Stimulated activated effector memory CD8-positive, alpha-beta T cell treated with anti-CD3 and anti-CD28 coated beads, Interleukin-12 subunit alpha, Interleukin-12 subunit beta, amount 100 ng/mL, for 72 hours (primary cell): ENCODE results near the gene LCP1.

ENCODE experiments used
- ATAC-seq: fragments of 150-1000 bp; cut with Tn5 transposase; 2 replicates; pipeline ENCODE4 v1.10.0; 2021
- DNase-seq, 2 donors: peaks; one replicate each; pipeline ENCODE4 v3.0.0; 2021 to 2022; ENCODE audit warnings: low spot score in 2 of 2
- H3K27ac Mint-ChIP-seq: one replicate; pipeline ENCODE4 v1.8.0; 2022; ENCODE audit warnings: mild to moderate bottlenecking, mixed read lengths
- H3K36me3 Mint-ChIP-seq: one replicate; pipeline ENCODE4 v1.8.0; 2022; ENCODE audit warnings: mild to moderate bottlenecking, mixed read lengths
- H3K4me1 Mint-ChIP-seq: one replicate; pipeline ENCODE4 v1.8.0; 2022; ENCODE audit warnings: mixed read lengths
- H3K4me3 Mint-ChIP-seq: one replicate; pipeline ENCODE4 v1.8.0; 2022; ENCODE audit warnings: mild to moderate bottlenecking, mixed read lengths
- H3K9me3 Mint-ChIP-seq: one replicate; pipeline ENCODE4 v1.8.0; 2022; ENCODE audit warnings: mixed read lengths

LCP1 gene

DNA sequence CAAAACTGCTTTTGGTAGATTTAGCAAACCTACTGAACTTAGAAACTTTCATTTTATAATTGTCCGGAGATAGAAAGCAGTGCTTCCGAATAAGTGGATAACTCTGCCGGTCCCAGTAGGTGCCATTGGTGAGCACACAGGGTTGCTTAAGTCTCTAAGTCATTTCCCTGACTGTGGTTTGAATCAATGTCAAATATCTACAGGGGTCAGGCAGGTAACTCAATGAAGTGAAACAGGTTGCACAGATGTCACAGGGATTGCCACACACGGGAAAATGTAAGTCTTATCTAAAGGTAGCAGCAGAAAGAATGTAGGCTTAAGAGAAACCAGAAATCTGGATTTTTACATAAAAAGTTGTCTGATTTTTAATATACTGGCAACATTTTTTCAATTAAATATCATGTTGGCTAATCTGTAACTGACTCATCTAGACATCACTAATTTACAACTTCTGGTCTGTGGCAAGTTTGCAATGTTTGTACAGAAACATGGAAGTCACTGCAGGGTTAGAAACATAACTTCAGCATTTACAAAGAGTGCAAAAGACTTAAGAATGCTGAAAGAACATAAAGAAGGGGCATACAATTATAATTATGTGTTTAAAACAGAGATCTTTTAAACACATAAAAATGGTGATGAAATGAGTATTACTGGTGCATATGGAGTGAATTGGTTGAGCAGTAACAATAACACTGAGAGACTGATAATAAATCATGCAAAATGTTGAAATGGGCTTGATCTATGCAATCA is 15.5 kb upstream of the LCP1 start:
- ATAC-seq: no peak
- no peak for DNase-seq
- Mint-ChIP-seq H3K4me1 (peaks cover 19% of the 10 kb centered on the region), H3K4me3 (no peak overlapping the region), H3K36me3 (no peaks in the 10 kb centered on the region), H3K27ac (no peak overlapping the region), H3K9me3 (no peaks in the 10 kb centered on the region)

- Mint-ChIP-seq H3K4me3 (no peak overlapping the region), H3K4me1 (peaks cover 5% of the 10 kb centered on the region), H3K36me3 (no peaks in the 10 kb centered on the region), H3K27ac (no peak overlapping the region), H3K9me3 (no peaks in the 10 kb centered on the region)
- ATAC-seq: no peak
- no peak for DNase-seq
Observed at GRCh38 chr13:46195016-46195415, 13.0 kb upstream of the LCP1 start.

DNA sequence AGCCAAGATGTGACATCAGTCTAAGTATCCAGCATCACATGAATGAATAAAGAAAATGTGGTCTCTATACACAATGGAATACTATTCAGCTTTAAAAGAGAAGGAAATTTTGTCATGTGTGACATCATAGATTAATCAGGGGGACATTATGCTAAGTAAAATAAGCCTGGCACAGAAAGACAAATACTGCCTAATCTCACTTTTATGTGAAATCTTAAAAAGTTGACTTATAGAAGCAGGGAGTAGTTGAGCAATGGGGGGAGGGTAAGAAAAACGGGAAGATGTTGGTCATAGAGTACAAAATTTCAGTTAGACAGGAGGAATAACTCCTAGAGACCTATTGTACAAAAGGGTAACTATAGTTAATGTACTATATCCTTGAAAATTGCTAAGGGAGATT is 10.4 kb upstream of the LCP1 start:
- Mint-ChIP-seq H3K4me1 (no peaks in the 10 kb centered on the region), H3K4me3 (no peak overlapping the region), H3K27ac (no peak overlapping the region), H3K36me3 (no peaks in the 10 kb centered on the region), H3K9me3 (no peaks in the 10 kb centered on the region)
- DNase-seq (no peak), ATAC-seq (no peak)

GRCh38 chr13:46185634-46186033 is 3.7 kb upstream of the LCP1 start:
- no peak for ATAC-seq
- peak overlapping the region; percentile 77 for H3K27ac Mint-ChIP-seq
- H3K4me3 Mint-ChIP-seq: no peak overlapping the region

GRCh38 chr13:46184277-46184699 is 2.3 kb upstream of the LCP1 start:
- Mint-ChIP-seq H3K9me3 (no peaks in the 10 kb centered on the region), H3K4me3 (peak overlapping the region; percentile 89), H3K36me3 (peaks cover 33% of the 10 kb centered on the region), H3K27ac (peak overlapping the region; percentile 77), H3K4me1 (peaks cover 33% of the 10 kb centered on the region)
- ATAC-seq (peak; percentile 80), DNase-seq (peak; percentile 68 to 88)

More at GRCh38 chr13:46185634-46186033, 3.7 kb upstream of the LCP1 start:
- Mint-ChIP-seq H3K4me1 (peaks cover 33% of the 10 kb centered on the region), H3K9me3 (no peaks in the 10 kb centered on the region), H3K36me3 (peaks cover 20% of the 10 kb centered on the region)
- no peak for DNase-seq

- Mint-ChIP-seq H3K4me1 (peaks cover 36% of the 10 kb centered on the region), H3K9me3 (no peaks in the 10 kb centered on the region), H3K36me3 (peaks cover 44% of the 10 kb centered on the region), H3K4me3 (peak overlapping the region; percentile 89), H3K27ac (peak overlapping the region; percentile 77)
- ATAC-seq: no peak
- no peak for DNase-seq
Observed at GRCh38 chr13:46183018-46183946, 1.3 kb upstream of the LCP1 start.

GRCh38 chr13:46182491-46182877 is 507 bp upstream of the LCP1 start:
- H3K4me3 Mint-ChIP-seq: peak overlapping the region; percentile 89
- H3K4me1 Mint-ChIP-seq: peaks cover 44% of the 10 kb centered on the region
- H3K36me3 Mint-ChIP-seq: peaks cover 51% of the 10 kb centered on the region
- H3K9me3 Mint-ChIP-seq: no peaks in the 10 kb centered on the region
- no peak for ATAC-seq
- no peak for DNase-seq
- H3K27ac Mint-ChIP-seq: peak overlapping the region; percentile 77

DNA sequence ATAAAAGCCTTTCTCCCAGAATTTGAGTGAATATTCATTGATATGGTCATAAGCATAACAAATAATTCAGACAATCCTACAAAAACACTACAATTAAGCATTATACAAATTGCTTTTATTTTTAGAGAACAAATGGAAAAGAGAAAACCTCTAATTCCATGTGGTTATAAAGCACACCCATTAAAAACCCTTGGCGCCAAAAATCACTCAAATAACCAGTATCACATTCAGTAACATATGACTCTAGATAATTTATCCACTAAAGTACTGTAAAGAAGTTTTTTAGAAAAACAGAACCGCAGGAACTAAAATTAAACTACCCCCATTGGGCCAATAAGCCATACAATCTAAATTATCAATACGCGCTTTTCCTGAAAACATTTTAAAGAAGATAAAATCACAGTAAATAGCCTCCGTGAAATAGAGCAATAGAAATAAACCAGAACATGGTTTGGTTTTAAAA is 569 bp downstream of the LCP1 start:
- no peak for DNase-seq
- peak overlapping the region; percentile 89 for H3K4me3 Mint-ChIP-seq
- peak overlapping the region; percentile 77 for H3K27ac Mint-ChIP-seq
- ATAC-seq: no peak
- peaks cover 62% of the 10 kb centered on the region for H3K36me3 Mint-ChIP-seq
- no peaks in the 10 kb centered on the region for H3K9me3 Mint-ChIP-seq
- H3K4me1 Mint-ChIP-seq: peaks cover 55% of the 10 kb centered on the region

- H3K9me3 Mint-ChIP-seq: no peaks in the 10 kb centered on the region
- no peak for ATAC-seq
- peaks cover 62% of the 10 kb centered on the region for H3K4me1 Mint-ChIP-seq
- peak overlapping the region; percentile 89 for H3K4me3 Mint-ChIP-seq
- no peak for DNase-seq
- H3K27ac Mint-ChIP-seq: peak overlapping the region; percentile 77
- H3K36me3 Mint-ChIP-seq: peaks cover 75% of the 10 kb centered on the region
Observed at GRCh38 chr13:46179969-46180763, 1.8 kb downstream of the LCP1 start.

GRCh38 chr13:46179491-46179908 is 2.5 kb downstream of the LCP1 start:
- H3K4me1 Mint-ChIP-seq: peaks cover 62% of the 10 kb centered on the region
- H3K36me3 Mint-ChIP-seq: peaks cover 81% of the 10 kb centered on the region
- ATAC-seq (no peak), DNase-seq (peak in 1 of 2 donors; percentile 82)
- no peaks in the 10 kb centered on the region for H3K9me3 Mint-ChIP-seq
- H3K27ac Mint-ChIP-seq: peak overlapping the region; percentile 77
- H3K4me3 Mint-ChIP-seq: peak overlapping the region; percentile 89

DNA sequence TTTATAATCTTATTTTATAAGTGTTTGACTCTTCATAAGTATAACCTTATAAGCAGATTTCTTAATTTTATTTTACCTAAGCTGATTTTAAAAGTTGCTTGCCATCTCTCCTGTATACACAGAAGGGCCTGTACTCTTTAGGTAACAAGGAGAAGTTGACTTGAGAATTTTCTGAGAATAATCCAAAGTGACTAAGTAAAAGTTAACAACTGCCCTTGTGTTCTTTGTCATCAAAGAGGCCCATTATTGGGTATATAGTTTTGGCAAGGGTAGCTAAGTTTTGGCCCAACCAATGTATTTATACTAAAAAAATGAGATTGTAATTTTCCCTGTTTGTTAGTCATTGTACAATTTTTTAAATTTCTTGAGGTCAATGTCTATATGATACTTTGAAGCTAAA is 3.2 kb downstream of the LCP1 start:
- peaks cover 88% of the 10 kb centered on the region for H3K36me3 Mint-ChIP-seq
- no peak for ATAC-seq
- DNase-seq: no peak
- peak overlapping the region; percentile 77 for H3K27ac Mint-ChIP-seq
- peaks cover 63% of the 10 kb centered on the region for H3K4me1 Mint-ChIP-seq
- peak overlapping the region; percentile 89 for H3K4me3 Mint-ChIP-seq
- no peaks in the 10 kb centered on the region for H3K9me3 Mint-ChIP-seq

DNA sequence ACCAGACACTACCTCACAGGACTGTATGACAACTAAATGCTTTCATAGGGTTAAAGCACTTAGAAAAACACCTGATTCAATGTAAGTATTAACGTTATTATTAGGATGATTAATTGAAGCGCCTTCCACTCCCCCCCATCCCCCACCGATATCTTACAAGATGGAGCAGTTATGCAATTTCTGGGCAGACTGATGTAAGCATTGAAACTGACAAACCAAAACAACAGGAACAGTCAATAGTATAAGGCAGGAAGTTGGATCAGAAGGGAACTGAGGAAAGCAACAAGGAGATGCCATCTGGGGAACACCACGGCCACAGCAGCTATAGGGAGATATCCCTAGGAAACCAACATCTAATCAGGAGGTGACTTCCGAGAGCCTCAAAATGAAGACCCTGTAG is 3.8 kb downstream of the LCP1 start:
- H3K4me1 Mint-ChIP-seq: peaks cover 63% of the 10 kb centered on the region
- no peak for DNase-seq
- peak overlapping the region; percentile 88 for H3K27ac Mint-ChIP-seq
- peaks cover 95% of the 10 kb centered on the region for H3K36me3 Mint-ChIP-seq
- H3K9me3 Mint-ChIP-seq: no peaks in the 10 kb centered on the region
- ATAC-seq: no peak
- H3K4me3 Mint-ChIP-seq: peak overlapping the region; percentile 89

- peaks cover 67% of the 10 kb centered on the region for H3K4me1 Mint-ChIP-seq
- peaks cover 100% of the 10 kb centered on the region for H3K36me3 Mint-ChIP-seq
- DNase-seq: no peak
- peak overlapping the region; percentile 89 for H3K4me3 Mint-ChIP-seq
- H3K27ac Mint-ChIP-seq: peak overlapping the region; percentile 88
- ATAC-seq: no peak
- no peaks in the 10 kb centered on the region for H3K9me3 Mint-ChIP-seq
Observed at GRCh38 chr13:46176756-46177155, 5.2 kb downstream of the LCP1 start.

- Mint-ChIP-seq H3K27ac (peak overlapping the region; percentile 88), H3K9me3 (no peaks in the 10 kb centered on the region), H3K4me1 (peaks cover 98% of the 10 kb centered on the region), H3K36me3 (peaks cover 100% of the 10 kb centered on the region), H3K4me3 (peak overlapping the region; percentile 89)
- peak; percentile 75 for ATAC-seq
- no peak for DNase-seq
Observed at GRCh38 chr13:46173656-46174055, 8.3 kb downstream of the LCP1 start.

DNA sequence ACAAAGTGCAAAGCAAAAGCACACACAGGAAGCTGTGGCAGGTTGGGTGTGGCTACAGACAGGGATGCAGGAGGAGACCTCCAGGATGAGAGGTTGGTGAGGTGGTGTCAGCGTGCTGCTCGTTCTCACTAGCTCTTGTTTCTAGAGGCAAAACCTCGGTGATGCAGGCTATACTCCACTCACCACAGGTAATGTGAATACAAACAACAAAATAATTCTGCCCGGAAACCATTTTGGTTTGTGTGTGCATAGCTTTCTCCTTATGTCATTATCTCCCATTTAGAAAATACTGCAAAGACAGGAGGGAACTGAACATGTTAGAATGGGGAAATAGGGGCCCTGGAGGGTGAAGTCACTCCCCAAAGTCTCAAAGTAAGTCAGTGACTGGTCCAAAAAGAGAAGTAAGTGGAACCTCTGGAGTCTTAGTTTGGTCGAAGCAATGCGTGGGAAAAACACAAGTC is 9.4 kb downstream of the LCP1 start:
- H3K4me3 Mint-ChIP-seq: peak overlapping the region; percentile 89
- DNase-seq: no peak
- ATAC-seq: peak; percentile 79
- H3K36me3 Mint-ChIP-seq: peaks cover 100% of the 10 kb centered on the region
- peak overlapping the region; percentile 88 for H3K27ac Mint-ChIP-seq
- no peaks in the 10 kb centered on the region for H3K9me3 Mint-ChIP-seq
- H3K4me1 Mint-ChIP-seq: peaks cover 99% of the 10 kb centered on the region
